DMS 273 (cell line): ENCODE data around the gene ENO2.

ENCODE experiments used
- DNase-seq: peaks from one replicate; lab custom pipeline; 2025; ENCODE audit not compliant: unreplicated experiment; lab: John Stamatoyannopoulos, UW

ENO2 gene

DNA sequence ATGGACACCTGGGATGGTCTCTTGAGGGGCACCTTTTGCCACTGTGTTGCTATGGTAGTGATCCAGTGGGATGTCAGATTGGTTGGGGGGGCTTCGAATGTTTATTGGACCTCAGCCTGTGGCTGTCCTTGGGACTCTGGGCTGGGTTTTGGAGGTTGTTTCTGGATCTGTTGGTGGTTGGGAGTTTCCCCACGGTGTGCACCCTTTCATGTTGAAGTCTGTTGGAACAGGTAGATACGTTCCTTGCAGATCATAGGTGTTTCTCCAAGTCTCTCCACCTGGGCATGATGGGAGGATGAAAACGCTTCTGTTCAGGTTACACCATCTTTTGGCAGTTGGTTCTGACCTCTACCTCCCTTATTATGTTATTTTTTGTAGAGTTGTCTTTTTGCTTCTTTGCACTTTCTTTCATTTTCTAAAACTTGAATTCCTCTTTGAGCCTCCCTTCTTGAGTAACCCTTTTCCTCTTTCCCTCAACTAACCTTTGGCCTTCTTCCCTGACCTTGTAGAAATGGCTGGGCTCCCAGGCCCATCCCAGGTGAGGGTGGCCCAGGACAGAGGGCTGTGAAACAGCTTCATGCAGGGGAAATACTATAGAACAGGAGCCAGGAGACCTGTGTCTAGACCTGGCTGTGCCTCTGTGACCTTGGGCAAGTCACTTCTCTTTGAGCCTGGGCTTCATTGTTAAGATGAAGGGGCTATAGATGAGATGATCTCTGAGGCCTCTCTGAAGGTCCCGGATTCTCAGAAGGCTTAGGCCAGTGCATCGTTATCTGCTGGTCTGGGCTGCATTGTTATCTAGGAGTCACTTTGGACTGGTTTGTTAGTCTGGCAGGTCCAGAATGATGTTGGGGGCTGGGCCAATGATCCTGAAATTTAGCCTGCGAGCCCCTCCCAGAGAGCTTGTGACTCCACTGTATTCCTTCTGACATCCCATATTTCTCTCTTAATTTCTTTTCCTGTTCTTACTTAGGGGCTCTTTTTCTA is 15.4 kb downstream of the ENO2 start:
- DNase-seq: no peak

DNA sequence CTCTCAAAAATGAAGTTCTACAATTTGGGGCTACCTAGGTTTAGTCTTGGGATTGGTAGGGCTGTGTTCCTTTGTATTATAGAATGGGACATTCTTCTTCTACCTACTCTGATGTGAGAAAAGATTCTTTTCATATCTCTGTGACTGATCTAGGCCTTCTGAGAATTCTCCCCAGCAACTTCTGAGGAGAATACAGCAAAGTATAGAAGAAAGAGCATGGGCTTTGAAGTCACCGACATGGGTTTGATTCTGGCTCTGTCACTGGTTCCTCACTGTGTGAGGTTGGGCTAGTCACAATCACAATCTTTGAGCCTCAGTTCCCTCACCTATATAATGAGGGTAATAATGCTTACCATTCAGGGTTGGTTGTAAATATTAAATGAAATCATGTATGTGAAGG is 18.4 kb downstream of the ENO2 start:
- no peak for DNase-seq

DNA sequence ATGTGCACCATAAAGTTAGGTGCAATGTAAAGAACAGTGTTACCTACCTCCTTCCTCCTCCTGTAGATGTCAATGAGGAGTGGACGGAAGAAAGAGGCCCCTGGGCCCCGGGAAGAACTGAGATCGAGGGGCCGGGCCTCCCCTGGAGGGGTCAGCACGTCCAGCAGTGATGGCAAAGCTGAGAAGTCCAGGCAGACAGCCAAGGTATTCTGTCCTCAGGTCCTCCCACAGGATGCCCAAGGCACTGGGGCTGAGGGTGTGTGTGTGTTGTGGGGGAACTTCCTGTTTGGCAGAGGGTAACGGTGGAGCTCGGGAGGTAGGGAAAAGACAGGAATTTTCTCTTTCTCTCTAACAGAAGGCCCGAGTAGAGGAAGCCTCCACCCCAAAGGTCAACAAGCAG is 19.7 kb downstream of the ENO2 start:
- DNase-seq: no peak

GRCh38 chr12:6935371-6936193 is 21.2 kb downstream of the ENO2 start:
- no peak for DNase-seq

DNA sequence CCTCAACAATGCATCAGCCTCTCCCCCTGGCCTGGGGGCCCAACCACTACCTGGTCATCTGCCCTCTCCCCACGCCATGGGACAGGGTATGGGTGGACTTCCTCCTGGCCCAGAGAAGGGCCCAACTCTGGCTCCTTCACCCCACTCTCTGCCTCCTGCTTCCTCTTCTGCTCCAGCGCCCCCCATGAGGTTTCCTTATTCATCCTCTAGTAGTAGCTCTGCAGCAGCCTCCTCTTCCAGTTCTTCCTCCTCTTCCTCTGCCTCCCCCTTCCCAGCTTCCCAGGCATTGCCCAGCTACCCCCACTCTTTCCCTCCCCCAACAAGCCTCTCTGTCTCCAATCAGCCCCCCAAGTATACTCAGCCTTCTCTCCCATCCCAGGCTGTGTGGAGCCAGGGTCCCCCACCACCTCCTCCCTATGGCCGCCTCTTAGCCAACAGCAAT is 21.8 kb downstream of the ENO2 start:
- no peak for DNase-seq

GRCh38 chr12:6936636-6937480 is 22.5 kb downstream of the ENO2 start:
- no peak for DNase-seq

DNA sequence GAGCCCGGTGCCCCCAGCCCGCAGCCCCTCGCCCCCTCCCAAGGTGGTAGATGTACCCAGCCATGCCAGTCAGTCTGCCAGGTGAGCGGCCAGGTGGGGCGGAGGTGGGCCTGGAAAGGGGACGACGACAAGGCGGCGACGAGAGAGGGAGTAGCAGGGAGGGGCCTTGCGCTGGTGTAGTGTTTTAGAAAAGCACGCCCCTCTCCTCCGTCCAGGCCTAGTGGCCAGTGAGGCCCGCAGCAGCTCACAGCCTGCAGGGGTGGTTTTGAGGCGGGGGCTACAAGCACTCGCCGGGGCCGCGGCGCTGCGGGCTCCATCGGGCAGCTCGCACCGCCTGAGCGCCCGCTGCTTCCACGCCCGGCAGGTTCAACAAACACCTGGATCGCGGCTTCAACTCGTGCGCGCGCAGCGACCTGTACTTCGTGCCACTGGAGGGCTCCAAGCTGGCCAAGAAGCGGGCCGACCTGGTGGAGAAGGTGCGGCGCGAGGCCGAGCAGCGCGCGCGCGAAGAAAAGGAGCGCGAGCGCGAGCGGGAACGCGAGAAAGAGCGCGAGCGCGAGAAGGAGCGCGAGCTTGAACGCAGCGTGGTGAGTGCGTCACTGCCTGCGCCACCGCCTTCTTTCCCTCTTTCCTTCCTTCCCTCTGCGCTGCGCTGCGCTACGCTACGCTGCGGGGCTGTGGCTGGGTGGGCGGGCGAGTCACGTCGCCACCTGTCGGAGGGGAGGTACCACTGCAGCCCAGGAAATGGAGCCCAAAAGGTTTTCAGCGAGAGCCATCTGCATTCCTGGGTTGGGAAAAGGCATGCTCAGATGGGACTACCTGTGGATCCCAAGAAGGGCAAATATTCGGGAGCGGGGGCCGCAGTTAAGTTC is 23.3 kb downstream of the ENO2 start:
- peak; percentile 97 for DNase-seq

GRCh38 chr12:6938353-6939190 is 24.2 kb downstream of the ENO2 start:
- no peak for DNase-seq

DNA sequence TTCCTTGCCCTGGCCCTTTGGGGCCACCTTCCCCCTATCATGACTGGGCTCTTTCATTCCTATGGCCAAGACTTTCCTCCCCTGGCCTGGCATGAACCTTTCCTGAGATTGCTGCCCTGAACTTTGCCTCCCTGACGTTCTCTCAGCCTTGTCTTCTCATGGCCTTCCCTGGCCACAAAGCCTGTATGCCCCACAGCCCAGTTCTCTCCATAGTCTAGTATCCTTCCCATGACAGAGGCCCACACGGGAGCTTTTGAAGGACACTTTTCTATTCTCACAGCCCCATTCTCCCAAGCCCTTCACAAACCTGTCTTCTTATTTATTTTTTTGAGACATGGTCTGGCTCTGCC is 24.8 kb downstream of the ENO2 start:
- DNase-seq: no peak

DNA sequence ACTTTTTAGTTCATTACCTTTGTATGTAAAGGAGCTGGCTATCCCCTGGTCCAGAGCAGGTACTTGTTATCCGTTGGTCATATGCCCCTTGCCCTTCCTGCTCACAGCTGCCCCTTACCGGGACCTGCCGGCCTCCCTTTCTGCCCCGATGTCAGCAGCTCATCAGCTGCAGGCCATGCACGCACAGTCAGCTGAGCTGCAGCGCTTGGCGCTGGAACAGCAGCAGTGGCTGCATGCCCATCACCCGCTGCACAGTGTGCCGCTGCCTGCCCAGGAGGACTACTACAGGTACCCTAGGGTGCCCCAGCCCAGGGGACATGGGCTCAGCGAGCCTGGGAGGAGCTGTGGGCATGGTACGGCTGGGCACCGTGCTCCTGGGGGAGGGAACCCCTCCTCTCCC is 26.9 kb downstream of the ENO2 start:
- DNase-seq: no peak

DNA sequence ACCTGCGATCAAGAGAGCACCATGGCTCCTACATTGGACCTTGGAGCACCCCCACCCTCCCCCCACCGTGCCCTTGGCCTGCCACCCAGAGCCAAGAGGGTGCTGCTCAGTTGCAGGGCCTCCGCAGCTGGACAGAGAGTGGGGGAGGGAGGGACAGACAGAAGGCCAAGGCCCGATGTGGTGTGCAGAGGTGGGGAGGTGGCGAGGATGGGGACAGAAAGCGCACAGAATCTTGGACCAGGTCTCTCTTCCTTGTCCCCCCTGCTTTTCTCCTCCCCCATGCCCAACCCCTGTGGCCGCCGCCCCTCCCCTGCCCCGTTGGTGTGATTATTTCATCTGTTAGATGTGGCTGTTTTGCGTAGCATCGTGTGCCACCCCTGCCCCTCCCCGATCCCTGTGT is 27.4 kb downstream of the ENO2 start:
- DNase-seq: no peak

DNA sequence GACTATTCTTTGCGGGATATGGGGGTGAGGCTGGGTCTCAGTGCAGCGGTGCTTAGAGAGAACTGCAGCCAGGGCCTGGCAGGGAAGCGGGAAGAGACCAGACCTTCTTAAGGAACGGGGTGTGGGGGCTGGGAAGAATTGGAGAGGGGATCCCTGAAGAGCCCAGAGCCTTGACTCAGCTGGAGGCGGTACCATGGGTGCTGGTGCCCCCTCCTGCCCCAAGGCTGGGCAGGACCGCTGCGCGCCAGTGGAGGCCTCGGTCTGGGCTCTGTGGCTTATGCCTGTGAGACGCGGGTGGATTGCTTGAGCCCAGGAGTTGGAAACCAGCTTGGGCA is 27.9 kb downstream of the ENO2 start:
- DNase-seq: no peak

GRCh38 chr12:6943389-6943721 is 29.0 kb downstream of the ENO2 start:
- peak; percentile 92 for DNase-seq

- DNase-seq: peak; percentile 96
Measured at GRCh38 chr12:6943722-6944380, 29.5 kb downstream of the ENO2 start, which contains the start of the genes C12orf57 and RNU7-1. C12orf57 (plus strand) TSS chr12:6944022; CDS start chr12:6944122, 100 bp downstream. RNU7-1 (plus strand) TSS chr12:6943816.

DNA sequence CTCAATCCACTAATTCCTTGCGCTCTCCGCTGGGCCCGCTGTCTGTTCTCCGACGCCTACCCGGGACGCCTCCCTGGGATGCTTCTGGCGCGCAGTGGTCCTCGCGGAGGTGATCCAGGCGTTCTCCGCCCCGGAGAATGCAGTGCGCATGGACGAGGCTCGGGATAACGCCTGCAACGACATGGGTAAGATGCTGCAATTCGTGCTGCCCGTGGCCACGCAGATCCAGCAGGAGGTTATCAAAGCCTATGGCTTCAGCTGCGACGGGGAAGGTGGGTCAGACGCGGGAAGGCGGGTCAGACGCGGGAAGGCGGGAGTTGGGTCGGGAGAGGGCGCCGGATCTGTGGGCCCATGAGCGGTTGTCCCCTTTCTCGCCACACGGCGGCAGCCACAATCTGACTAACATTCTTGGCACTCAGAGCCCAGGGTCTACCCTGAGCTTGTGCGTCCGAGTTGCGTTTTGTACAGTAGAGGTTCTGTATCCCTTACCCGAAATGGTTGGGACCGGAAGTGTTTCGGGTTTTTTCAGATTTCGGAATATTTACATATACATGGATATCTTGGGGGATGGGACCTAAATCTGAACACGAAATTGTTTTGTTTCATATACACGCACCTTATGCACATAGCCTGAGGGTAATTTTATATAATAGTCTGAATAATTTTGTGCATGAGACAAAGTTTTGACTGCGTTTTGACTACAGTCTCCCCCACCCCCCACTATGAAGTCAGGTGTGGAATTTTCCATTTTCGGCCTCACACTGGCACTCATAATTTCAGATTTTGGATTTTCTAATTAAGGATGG is 30.2 kb downstream of the ENO2 start:
- DNase-seq: peak; percentile 95

DNA sequence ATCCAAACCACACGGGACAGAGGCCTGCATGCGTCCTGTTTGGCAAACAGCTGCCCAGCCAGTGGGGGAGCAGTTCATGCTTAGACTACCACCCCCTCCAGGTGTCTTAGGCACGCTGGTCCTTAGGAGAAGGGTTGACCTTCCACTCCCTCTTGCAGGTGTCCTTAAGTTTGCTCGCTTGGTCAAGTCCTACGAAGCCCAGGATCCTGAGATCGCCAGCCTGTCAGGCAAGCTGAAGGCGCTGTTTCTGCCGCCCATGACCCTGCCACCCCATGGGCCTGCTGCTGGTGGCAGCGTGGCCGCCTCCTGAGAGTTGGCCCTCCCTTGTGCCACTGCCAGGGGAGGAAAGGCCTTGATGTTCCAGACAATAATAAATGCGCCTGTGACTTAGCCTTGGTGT is 31.2 kb downstream of the ENO2 start:
- DNase-seq: no peak

GRCh38 chr12:6946033-6946919 is 31.9 kb downstream of the ENO2 start:
- DNase-seq: no peak
